H9 (cell line): ENCODE data around the gene TBCC. TPM values are rescaled to one million over a fixed set of nuclear protein-coding genes. Genes with fewer than 3 reads are reported as not detected.
"Not testable (repeated sequence)": the region's sequence is repeated elsewhere in the genome, so short reads cannot be mapped to it uniquely, and the experiment has no call there.

Experiments
- DNase-seq: peaks from one replicate; pipeline ENCODE4 v3.0.0-alpha.2; 2017
- H2AFZ ChIP-seq: one replicate; pipeline ENCODE4 v1.6.1; 2013; ENCODE audit warnings: mild to moderate bottlenecking, low read length, control low read depth, moderate library complexity
- H2AK5ac ChIP-seq: 2 replicates; pipeline ENCODE4 v1.6.1; 2013; ENCODE audit warnings: low read length, control low read depth, mixed read lengths; ENCODE audit not compliant: insufficient read length
- H2BK120ac ChIP-seq: one replicate; pipeline ENCODE4 v1.6.1; 2013; ENCODE audit warnings: low read depth, mild to moderate bottlenecking, low read length, control low read depth, inconsistent platforms; ENCODE audit not compliant: poor library complexity, severe bottlenecking
- H2BK12ac ChIP-seq: 2 replicates; pipeline ENCODE4 v1.6.1; 2013; ENCODE audit warnings: low read length, control low read depth, mixed read lengths, low read depth; ENCODE audit not compliant: insufficient read length
- H2BK15ac ChIP-seq: 2 replicates; pipeline ENCODE4 v1.6.1; 2013; ENCODE audit warnings: low read depth, low read length, control low read depth
- H2BK20ac ChIP-seq: one replicate; pipeline ENCODE4 v1.6.1; 2013; ENCODE audit warnings: low read depth, mild to moderate bottlenecking, low read length, control low read depth, inconsistent platforms; ENCODE audit not compliant: poor library complexity, severe bottlenecking
- H2BK5ac ChIP-seq: 2 replicates; pipeline ENCODE4 v1.6.1; 2013; ENCODE audit warnings: low read length, control low read depth, mixed read lengths; ENCODE audit not compliant: insufficient read length
- H3K14ac ChIP-seq: 2 replicates; pipeline ENCODE4 v1.6.1; 2013; ENCODE audit warnings: low read length, control low read depth; ENCODE audit not compliant: insufficient read depth
- H3K18ac ChIP-seq: 2 replicates; pipeline ENCODE4 v1.6.1; 2013; ENCODE audit warnings: low read depth, mild to moderate bottlenecking, mixed read lengths, low read length, control low read depth; ENCODE audit not compliant: insufficient read length
- H3K23ac ChIP-seq: 2 replicates; pipeline ENCODE4 v1.6.1; 2013; ENCODE audit warnings: low read length, control low read depth, mixed read lengths, low read depth; ENCODE audit not compliant: insufficient read length
- H3K23me2 ChIP-seq: 2 replicates; pipeline ENCODE4 v1.6.1; 2013; ENCODE audit warnings: low read depth, mild to moderate bottlenecking, mixed read lengths, low read length, control low read depth; ENCODE audit not compliant: insufficient read length, poor library complexity, severe bottlenecking
- H3K27ac ChIP-seq: 2 replicates; pipeline ENCODE4 v1.5.1; 2013; ENCODE audit warnings: low read length, control low read depth, mixed read lengths, low read depth; ENCODE audit not compliant: insufficient read length
- H3K27me3 ChIP-seq: 2 replicates; pipeline ENCODE4 v1.6.1; 2013; ENCODE audit warnings: low read length, control low read depth, inconsistent platforms; ENCODE audit not compliant: insufficient read depth
- H3K4ac ChIP-seq: 2 replicates; pipeline ENCODE4 v1.6.1; 2013; ENCODE audit warnings: low read depth, mild to moderate bottlenecking, control low read depth, inconsistent platforms, low read length, moderate library complexity
- H3K4me1 ChIP-seq: 2 replicates; pipeline ENCODE4 v1.6.1; 2013; ENCODE audit warnings: low read length, control low read depth, inconsistent platforms; ENCODE audit not compliant: insufficient read depth
- H3K4me2 ChIP-seq: 2 replicates; pipeline ENCODE4 v1.6.1; 2013; ENCODE audit warnings: low read length, control low read depth, mixed read lengths; ENCODE audit not compliant: insufficient read length, insufficient read depth
- H3K56ac ChIP-seq: 2 replicates; pipeline ENCODE4 v1.6.1; 2013; ENCODE audit warnings: low read depth, mild to moderate bottlenecking, mixed read lengths, low read length, control low read depth; ENCODE audit not compliant: insufficient read length
- H3K79me1 ChIP-seq: 2 replicates; pipeline ENCODE4 v1.6.1; 2013; ENCODE audit warnings: low read depth, mild to moderate bottlenecking, moderate library complexity, low read length, control low read depth, inconsistent platforms; ENCODE audit not compliant: insufficient read depth, poor library complexity, severe bottlenecking
- H3K79me2 ChIP-seq: 2 replicates; pipeline ENCODE4 v1.6.1; 2013; ENCODE audit warnings: low read length, control low read depth, inconsistent platforms; ENCODE audit not compliant: insufficient read depth
- H3K9ac ChIP-seq: 2 replicates; pipeline ENCODE4 v1.6.1; 2013; ENCODE audit warnings: low read length, control low read depth, mixed read lengths; ENCODE audit not compliant: insufficient read length; ENCODE audit errors: extremely low read depth
- H3K9me3 ChIP-seq: one replicate; pipeline ENCODE4 v1.6.1; 2013; ENCODE audit warnings: low read depth, low read length, inconsistent platforms; ENCODE audit not compliant: control insufficient read depth
- H3T11ph ChIP-seq: one replicate; pipeline ENCODE4 v1.6.1; 2013; ENCODE audit warnings: mild to moderate bottlenecking, low read length, control low read depth, inconsistent platforms
- H4K20me1 ChIP-seq: one replicate; pipeline ENCODE4 v1.6.1; 2013; ENCODE audit not compliant: control insufficient read depth, insufficient read length, insufficient read depth
- H4K5ac ChIP-seq: 2 replicates; pipeline ENCODE4 v1.6.1; 2013; ENCODE audit warnings: low read depth, mild to moderate bottlenecking, mixed read lengths, low read length, control low read depth; ENCODE audit not compliant: insufficient read length
- H4K8ac ChIP-seq: replicated peaks from 2 replicates; pipeline ENCODE4 v1.6.1; 2013; ENCODE audit warnings: low read length, control low read depth, mixed read lengths, low read depth; ENCODE audit not compliant: insufficient read length
- H4K91ac ChIP-seq: 2 replicates; pipeline ENCODE4 v1.6.1; 2013; ENCODE audit warnings: low read depth, mild to moderate bottlenecking, moderate library complexity, mixed read lengths, low read length, control low read depth; ENCODE audit not compliant: insufficient read length
- H3K27ac Mint-ChIP-seq, 3 experiments: 2 replicates in 2 of 3; 3 replicates in 1 of 3; pipeline ENCODE4 v1.8.0; 2020 to 2021; ENCODE audit warnings: mixed read lengths in 3 of 3, mild to moderate bottlenecking in 1 of 3, moderate library complexity in 1 of 3
- H3K27me3 Mint-ChIP-seq: 2 replicates; pipeline ENCODE4 v1.8.0; 2021; ENCODE audit warnings: low read depth, mild to moderate bottlenecking, moderate library complexity, mixed read lengths
- H3K36me3 Mint-ChIP-seq, 3 experiments: 2 replicates in 2 of 3; 3 replicates in 1 of 3; pipeline ENCODE4 v1.8.0; 2020 to 2021; ENCODE audit warnings: low read depth in 3 of 3, mixed read lengths in 3 of 3; ENCODE audit not compliant: insufficient read depth in 1 of 3
- H3K4me1 Mint-ChIP-seq, 2 experiments: 2 replicates each; pipeline ENCODE4 v1.8.0; 2020; ENCODE audit warnings: mixed read lengths in 2 of 2
- H3K4me3 Mint-ChIP-seq, 2 experiments: 2 replicates in 1 of 2; 3 replicates in 1 of 2; pipeline ENCODE4 v1.8.0; 2020 to 2021; ENCODE audit warnings: mild to moderate bottlenecking in 2 of 2, mixed read lengths in 2 of 2, moderate library complexity in 1 of 2
- H3K9me3 Mint-ChIP-seq, 2 experiments: 2 replicates in 1 of 2; 3 replicates in 1 of 2; pipeline ENCODE4 v1.8.0; 2020; ENCODE audit warnings: mild to moderate bottlenecking in 2 of 2, mixed read lengths in 2 of 2, moderate library complexity in 1 of 2
- WGBS: extraction: QIAGEN DNeasy Blood & Tissue Kit; methylation state at CpG from one replicate; pipeline ENCODE4 v1.1.7; 2013; ENCODE audit warnings: missing lambda C conversion rate, low lambda C conversion rate, mixed read lengths; ENCODE audit not compliant: insufficient read length; ENCODE audit errors: extremely low coverage; 5-methylcytosine and 5-hydroxymethylcytosine counted together
- total RNA-seq: library from RNA; stranded (reverse); gene quantifications from 2 replicates; pipeline ENCODE4 v1.2.1, GENCODE V29; 2021
- TF ChIP-seq, protein P1 (sequence below): fragments of 200-600 bp; sonication (generic); conservative IDR thresholded peaks from 3 replicates; pipeline ENCODE4 v1.8.0; 2021; ENCODE audit warnings: antibody characterized with exemption, mild to moderate bottlenecking

TBCC gene
- total RNA-seq, 1 experiment from 2014 or later = 25.6 TPM

DNA sequence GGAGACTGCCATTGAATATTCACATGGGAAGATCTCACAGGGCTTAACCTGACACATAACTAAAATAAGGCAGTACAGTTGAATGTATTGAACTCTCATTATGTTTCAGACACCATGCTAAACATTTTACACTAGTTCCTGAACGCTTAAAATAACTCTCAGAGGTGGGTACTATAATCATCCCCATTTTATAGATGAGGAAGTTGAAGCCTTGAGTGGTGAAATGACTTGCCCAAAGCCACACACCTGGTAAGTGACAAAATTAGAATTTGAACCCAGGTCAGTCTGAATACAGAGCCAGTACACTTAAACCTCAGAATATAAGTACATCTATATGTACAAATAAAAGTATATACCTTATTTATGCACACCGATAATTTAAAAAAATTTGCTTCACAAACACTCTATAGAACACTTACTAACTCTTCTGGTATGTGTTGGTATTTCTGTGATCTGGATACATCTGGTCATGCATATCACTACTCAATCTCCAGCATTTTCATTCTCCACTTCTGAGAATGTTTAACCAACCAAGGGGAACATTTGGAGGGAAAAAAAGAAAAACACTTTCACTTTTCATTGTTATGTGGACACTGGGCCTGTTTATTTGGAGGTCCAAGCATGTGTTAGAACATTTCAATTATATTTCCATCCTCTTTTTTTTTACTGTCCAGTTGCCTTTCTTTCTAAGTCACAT lies 31.4 kb upstream of the TBCC start:
- peaks cover 0 to 1% (median 0%) of the 10 kb centered on the region in 3 experiments; a peak in 1 of 7 replicates for H3K36me3 Mint-ChIP-seq
- no peak overlapping the region for H3K4ac ChIP-seq

DNA sequence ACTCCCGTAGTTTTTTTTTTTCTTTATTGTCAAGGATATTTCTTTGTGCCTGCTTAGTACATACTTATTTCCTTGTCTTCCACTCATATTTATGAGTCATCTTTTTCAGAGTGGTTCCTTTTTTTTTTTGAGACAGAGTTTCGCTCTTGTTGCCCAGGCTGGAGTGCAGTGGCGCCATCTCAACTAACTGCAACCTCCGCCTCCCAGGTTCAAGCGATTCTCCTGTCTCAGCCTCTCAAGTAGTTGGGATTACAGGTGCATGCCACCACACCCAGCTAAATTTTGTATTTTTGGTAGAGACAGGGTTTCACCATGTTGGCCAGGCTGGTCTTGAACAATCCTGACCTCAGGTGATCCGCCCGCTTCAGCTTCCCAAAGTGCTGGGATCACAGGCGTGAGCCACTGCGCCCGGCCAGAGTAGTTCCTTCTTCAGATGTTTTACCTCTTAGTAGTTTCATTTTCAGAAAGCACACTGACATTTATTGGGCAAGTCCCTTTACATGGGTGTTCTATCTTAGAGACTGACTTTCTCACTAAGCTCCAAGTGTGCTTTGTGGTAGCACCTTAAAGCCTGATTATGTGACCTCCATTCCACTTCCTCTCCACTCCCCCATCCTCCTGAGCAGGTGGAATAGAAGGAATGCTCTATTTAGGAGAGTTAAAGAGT lies 29.1 kb upstream of the TBCC start:
- not testable (repeated sequence) for H2BK15ac ChIP-seq, H3K14ac ChIP-seq, H3K79me1 ChIP-seq, H2BK20ac ChIP-seq, H2BK5ac ChIP-seq, H2AK5ac ChIP-seq, H3K9me3 Mint-ChIP-seq, H4K5ac ChIP-seq, H3K27me3 Mint-ChIP-seq, H3K9ac ChIP-seq, H3K9me3 ChIP-seq, H3T11ph ChIP-seq, H2AFZ ChIP-seq, H3K4me2 ChIP-seq, H3K27me3 ChIP-seq, H2BK120ac ChIP-seq, H3K4ac ChIP-seq, H3K56ac ChIP-seq, H4K20me1 ChIP-seq, H3K27ac Mint-ChIP-seq, H3K23me2 ChIP-seq, H3K27ac ChIP-seq, DNase-seq, H3K18ac ChIP-seq, H3K4me3 Mint-ChIP-seq, H3K23ac ChIP-seq, H3K4me1 ChIP-seq, H3K79me2 ChIP-seq, H3K36me3 Mint-ChIP-seq, H4K91ac ChIP-seq, H4K8ac ChIP-seq, H2BK12ac ChIP-seq
- H3K4me1 Mint-ChIP-seq = peaks cover 21 to 28% of the 10 kb centered on the region in 2 experiments
- no CpG with 5 or more reads among the region's 10 CpGs for WGBS

More for the DNA sequence above, 31.4 kb upstream of the TBCC start:
- H2BK120ac ChIP-seq = no peak overlapping the region
- H2BK20ac ChIP-seq = no peak overlapping the region
- no peak overlapping the region for H3K18ac ChIP-seq
- no peak overlapping the region for H3K4me2 ChIP-seq
- no peaks in the 10 kb centered on the region for H3K9me3 ChIP-seq
- no peaks in the 10 kb centered on the region; the same call in 1 of the 2 replicates for H3K27me3 ChIP-seq
- Mint-ChIP-seq H3K9me3 (no peaks in the 10 kb centered on the region), H3K4me3 (no peak overlapping the region), H3K4me1 (peaks cover 12 to 21% of the 10 kb centered on the region in 2 experiments), H3K27ac (no peak overlapping the region), H3K27me3 (0 out of 2 replicates have a peak, but pooled peaks cover 2% of the 10 kb centered on the region)
- H4K20me1 ChIP-seq = no peaks in the 10 kb centered on the region
- no peak overlapping the region for H3K9ac ChIP-seq
- H3K27ac ChIP-seq = no peak overlapping the region
- H3K14ac ChIP-seq = no peak overlapping the region
- no peak for DNase-seq
- H2AK5ac ChIP-seq = no peak overlapping the region
- TF ChIP-seq, protein P1, sequence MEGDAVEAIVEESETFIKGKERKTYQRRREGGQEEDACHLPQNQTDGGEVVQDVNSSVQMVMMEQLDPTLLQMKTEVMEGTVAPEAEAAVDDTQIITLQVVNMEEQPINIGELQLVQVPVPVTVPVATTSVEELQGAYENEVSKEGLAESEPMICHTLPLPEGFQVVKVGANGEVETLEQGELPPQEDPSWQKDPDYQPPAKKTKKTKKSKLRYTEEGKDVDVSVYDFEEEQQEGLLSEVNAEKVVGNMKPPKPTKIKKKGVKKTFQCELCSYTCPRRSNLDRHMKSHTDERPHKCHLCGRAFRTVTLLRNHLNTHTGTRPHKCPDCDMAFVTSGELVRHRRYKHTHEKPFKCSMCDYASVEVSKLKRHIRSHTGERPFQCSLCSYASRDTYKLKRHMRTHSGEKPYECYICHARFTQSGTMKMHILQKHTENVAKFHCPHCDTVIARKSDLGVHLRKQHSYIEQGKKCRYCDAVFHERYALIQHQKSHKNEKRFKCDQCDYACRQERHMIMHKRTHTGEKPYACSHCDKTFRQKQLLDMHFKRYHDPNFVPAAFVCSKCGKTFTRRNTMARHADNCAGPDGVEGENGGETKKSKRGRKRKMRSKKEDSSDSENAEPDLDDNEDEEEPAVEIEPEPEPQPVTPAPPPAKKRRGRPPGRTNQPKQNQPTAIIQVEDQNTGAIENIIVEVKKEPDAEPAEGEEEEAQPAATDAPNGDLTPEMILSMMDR = no peak
- H3T11ph ChIP-seq = no peak overlapping the region
- no peak overlapping the region for H4K91ac ChIP-seq
- H3K23ac ChIP-seq = no peak overlapping the region
- no peaks in the 10 kb centered on the region for H3K79me2 ChIP-seq
- H4K8ac ChIP-seq = no peak overlapping the region
- H4K5ac ChIP-seq = no peak overlapping the region
- no peaks in the 10 kb centered on the region for H3K23me2 ChIP-seq
- H3K4me1 ChIP-seq = no peaks in the 10 kb centered on the region
- H3K56ac ChIP-seq = no peak overlapping the region
- no CpG with 5 or more reads among the region's 2 CpGs for WGBS
- H2BK15ac ChIP-seq = no peak overlapping the region
- H2AFZ ChIP-seq = no peak overlapping the region
- H2BK12ac ChIP-seq = no peak overlapping the region
- no peaks in the 10 kb centered on the region for H3K79me1 ChIP-seq
- no peak overlapping the region for H2BK5ac ChIP-seq
